SK-N-MC (cell line): ENCODE measurements around the gene SRP54.

Experiments
- DNase-seq: peaks from one replicate; pipeline ENCODE4 v3.0.0-alpha.2; 2011; ENCODE audit warnings: low read depth, low spot score
- H3K27ac ChIP-seq: fragments of 200-600 bp; sonication (generic); 2 replicates; pipeline ENCODE4 v1.5.1; 2016; ENCODE audit warnings: mixed run types
- H3K36me3 ChIP-seq: fragments of 200-600 bp; sonication (generic); 2 replicates; pipeline ENCODE4 v1.6.1; 2017; ENCODE audit warnings: antibody characterized with exemption, low read length, mixed read lengths; ENCODE audit not compliant: insufficient read depth
- H3K4me3 ChIP-seq: fragments of 200-600 bp; sonication (generic); 2 replicates; pipeline ENCODE4 v1.5.1; 2016
- H3K9ac ChIP-seq: fragments of 200-600 bp; sonication (generic); 2 replicates; pipeline ENCODE4 v1.8.0; 2017; ENCODE audit warnings: mixed run types, mixed read lengths; ENCODE audit not compliant: insufficient read length
- H3K9me3 ChIP-seq: fragments of 200-600 bp; sonication (generic); 2 replicates; pipeline ENCODE4 v1.6.1; 2017; ENCODE audit warnings: low read depth, mild to moderate bottlenecking, antibody characterized with exemption, low read length, moderate library complexity, mixed read lengths
- EZH2 ChIP-seq: fragments of 200-600 bp; sonication (generic); IDR thresholded peaks from one replicate; pipeline ENCODE4 v1.6.1; 2017; ENCODE audit warnings: antibody characterized with exemption
- FOXP2 ChIP-seq: optimal IDR thresholded peaks from 2 replicates; pipeline ENCODE3; 2011; ENCODE audit warnings: mild to moderate bottlenecking, moderate library complexity; ENCODE audit not compliant: insufficient read depth; ENCODE audit errors: extremely low read length, control extremely low read depth
- POLR2AphosphoS5 ChIP-seq: IDR thresholded peaks from 2 replicates; pipeline ENCODE4 v1.6.1; 2012; ENCODE audit warnings: mild to moderate bottlenecking, low read depth, low read length, borderline replicate concordance

Gene SRP54

GRCh38 chr14:34978444-34978843 lies 4.3 kb upstream of the SRP54 start:
- no peak for DNase-seq
- H3K9me3 ChIP-seq, result no peaks in the 10 kb centered on the region
- TF ChIP-seq FOXP2 (no peak), POLR2AphosphoS5 (no peak), EZH2 (no peak)
- H3K36me3 ChIP-seq, result no peaks in the 10 kb centered on the region
- no peak overlapping the region for H3K4me3 ChIP-seq
- H3K9ac ChIP-seq, result no peak overlapping the region
- H3K27ac ChIP-seq, result no peak overlapping the region

- Histone ChIP-seq H3K9me3 (no peaks in the 10 kb centered on the region), H3K9ac (no peak overlapping the region), H3K27ac (no peak overlapping the region), H3K4me3 (peak overlapping the region; percentile 100), H3K36me3 (no peaks in the 10 kb centered on the region)
- DNase-seq, result no peak
- TF ChIP-seq POLR2AphosphoS5 (no peak), FOXP2 (no peak), EZH2 (no peak)
Observed at GRCh38 chr14:34980337-34980900, 2.4 kb upstream of the SRP54 start.

GRCh38 chr14:34981743-34982420 lies 910 bp upstream of the SRP54 start:
- DNase-seq, result no peak
- Histone ChIP-seq H3K36me3 (no peaks in the 10 kb centered on the region), H3K27ac (peak overlapping the region; percentile 100; the same call in 1 of the 2 replicates), H3K9me3 (no peaks in the 10 kb centered on the region), H3K4me3 (peak overlapping the region; percentile 100), H3K9ac (peak overlapping the region; percentile 98)
- no peak for TF ChIP-seq POLR2AphosphoS5
- TF ChIP-seq EZH2, result no peak
- no peak for TF ChIP-seq FOXP2

GRCh38 chr14:34983148-34983760 lies 462 bp downstream of the SRP54 start:
- H3K27ac ChIP-seq, result peak overlapping the region; percentile 100
- no peaks in the 10 kb centered on the region for H3K9me3 ChIP-seq
- H3K9ac ChIP-seq, result peak overlapping the region; percentile 98
- peak overlapping the region; percentile 100 for H3K4me3 ChIP-seq
- no peaks in the 10 kb centered on the region for H3K36me3 ChIP-seq
- TF ChIP-seq EZH2, result no peak
- no peak for TF ChIP-seq FOXP2
- no peak for TF ChIP-seq POLR2AphosphoS5
- no peak for DNase-seq

- no peaks in the 10 kb centered on the region for H3K36me3 ChIP-seq
- peak overlapping the region; percentile 100 for H3K4me3 ChIP-seq
- no peaks in the 10 kb centered on the region for H3K9me3 ChIP-seq
- peak overlapping the region; percentile 98 for H3K9ac ChIP-seq
- no peak overlapping the region for H3K27ac ChIP-seq
- no peak for DNase-seq
- TF ChIP-seq POLR2AphosphoS5, result no peak
- TF ChIP-seq FOXP2, result no peak
- TF ChIP-seq EZH2, result no peak
Observed at GRCh38 chr14:34983786-34984185, 994 bp downstream of the SRP54 start.

- TF ChIP-seq EZH2, result no peak
- TF ChIP-seq FOXP2, result no peak
- TF ChIP-seq POLR2AphosphoS5, result no peak
- Histone ChIP-seq H3K9me3 (no peaks in the 10 kb centered on the region), H3K9ac (no peak overlapping the region), H3K36me3 (no peaks in the 10 kb centered on the region), H3K4me3 (no peak overlapping the region), H3K27ac (no peak overlapping the region)
- no peak for DNase-seq
Observed at GRCh38 chr14:34985740-34986139, 2.9 kb downstream of the SRP54 start.

- no peak overlapping the region for H3K27ac ChIP-seq
- no peak for DNase-seq
- H3K36me3 ChIP-seq, result no peaks in the 10 kb centered on the region
- no peak overlapping the region for H3K4me3 ChIP-seq
- no peaks in the 10 kb centered on the region for H3K9me3 ChIP-seq
- no peak for TF ChIP-seq FOXP2
- no peak overlapping the region for H3K9ac ChIP-seq
Observed at GRCh38 chr14:34987180-34987579, 4.4 kb downstream of the SRP54 start.

GRCh38 chr14:34989762-34990161 lies 7.0 kb downstream of the SRP54 start:
- no peak for TF ChIP-seq POLR2AphosphoS5
- no peak overlapping the region for H3K9ac ChIP-seq
- H3K4me3 ChIP-seq, result no peak overlapping the region
- H3K27ac ChIP-seq, result no peak overlapping the region
- DNase-seq, result no peak
- H3K9me3 ChIP-seq, result no peaks in the 10 kb centered on the region
- no peaks in the 10 kb centered on the region for H3K36me3 ChIP-seq

GRCh38 chr14:34993426-34993825 lies 10.6 kb downstream of the SRP54 start:
- H3K36me3 ChIP-seq, result peaks cover 5% of the 10 kb centered on the region; the same call in 1 of the 2 replicates
- DNase-seq, result no peak
- TF ChIP-seq FOXP2, result no peak
- no peak for TF ChIP-seq POLR2AphosphoS5
- TF ChIP-seq EZH2, result no peak

GRCh38 chr14:34994668-34995067 lies 11.9 kb downstream of the SRP54 start:
- no peak overlapping the region for H3K27ac ChIP-seq
- peaks cover 5% of the 10 kb centered on the region; the same call in 1 of the 2 replicates for H3K36me3 ChIP-seq
- no peak overlapping the region for H3K9ac ChIP-seq
- H3K4me3 ChIP-seq, result no peak overlapping the region
- no peak for DNase-seq
- TF ChIP-seq POLR2AphosphoS5 (no peak), EZH2 (no peak), FOXP2 (no peak)
- no peaks in the 10 kb centered on the region for H3K9me3 ChIP-seq

More at GRCh38 chr14:34993426-34993825, 10.6 kb downstream of the SRP54 start:
- Histone ChIP-seq H3K9me3 (no peaks in the 10 kb centered on the region), H3K27ac (no peak overlapping the region), H3K4me3 (no peak overlapping the region), H3K9ac (no peak overlapping the region)
